Activated CD8-positive, alpha-beta memory T cell treated with anti-CD3 and anti-CD28 coated beads, Interleukin-2, amount 10 ng/mL, durations not matched to agents 7 days and 5 days (primary cell): Measurements from ENCODE around the gene FGF23. TPM values are rescaled to one million over a fixed set of nuclear protein-coding genes. Genes with fewer than 3 reads are reported as not detected.
"Not testable (repeated sequence)": the region's sequence is repeated elsewhere in the genome, so short reads cannot be mapped to it uniquely, and the experiment has no call there.

ENCODE experiments used
- ATAC-seq: fragments of 150-1000 bp; cut with Tn5 transposase; one replicate; pipeline ENCODE4 v1.10.0; 2021; ENCODE audit warnings: moderate library complexity
- CTCF ChIA-PET: fragments of 350-600 bp; sonication (Branson Sonifier 250); formaldehyde crosslinking; loops from one replicate; lab custom pipeline; 2021; ENCODE audit warnings: antibody characterized with exemption; lab: Charles Lee
- DNase-seq: peaks from one replicate; pipeline ENCODE4 v3.0.0-alpha.2; 2020
- H3K27ac Mint-ChIP-seq: one replicate; pipeline ENCODE4 v1.8.0; 2021; ENCODE audit warnings: mild to moderate bottlenecking, mixed read lengths
- H3K27me3 Mint-ChIP-seq: one replicate; pipeline ENCODE4 v1.8.0; 2021; ENCODE audit warnings: mixed read lengths
- H3K36me3 Mint-ChIP-seq: one replicate; pipeline ENCODE4 v1.8.0; 2021; ENCODE audit warnings: mild to moderate bottlenecking, mixed read lengths
- H3K4me1 Mint-ChIP-seq: one replicate; pipeline ENCODE4 v1.8.0; 2021; ENCODE audit warnings: mixed read lengths
- H3K4me3 Mint-ChIP-seq: one replicate; pipeline ENCODE4 v1.8.0; 2021; ENCODE audit warnings: mild to moderate bottlenecking, moderate library complexity, mixed read lengths
- H3K9me3 Mint-ChIP-seq: one replicate; pipeline ENCODE4 v1.8.0; 2022; ENCODE audit warnings: low read depth, mixed read lengths
- total RNA-seq, 2 experiments: library from RNA; stranded (reverse); gene quantifications; one replicate each; pipeline ENCODE4 v1.2.3, GENCODE V29; 2021

The FGF23 gene
- total RNA-seq, 2 experiments from 2014 or later, result not detected

DNA sequence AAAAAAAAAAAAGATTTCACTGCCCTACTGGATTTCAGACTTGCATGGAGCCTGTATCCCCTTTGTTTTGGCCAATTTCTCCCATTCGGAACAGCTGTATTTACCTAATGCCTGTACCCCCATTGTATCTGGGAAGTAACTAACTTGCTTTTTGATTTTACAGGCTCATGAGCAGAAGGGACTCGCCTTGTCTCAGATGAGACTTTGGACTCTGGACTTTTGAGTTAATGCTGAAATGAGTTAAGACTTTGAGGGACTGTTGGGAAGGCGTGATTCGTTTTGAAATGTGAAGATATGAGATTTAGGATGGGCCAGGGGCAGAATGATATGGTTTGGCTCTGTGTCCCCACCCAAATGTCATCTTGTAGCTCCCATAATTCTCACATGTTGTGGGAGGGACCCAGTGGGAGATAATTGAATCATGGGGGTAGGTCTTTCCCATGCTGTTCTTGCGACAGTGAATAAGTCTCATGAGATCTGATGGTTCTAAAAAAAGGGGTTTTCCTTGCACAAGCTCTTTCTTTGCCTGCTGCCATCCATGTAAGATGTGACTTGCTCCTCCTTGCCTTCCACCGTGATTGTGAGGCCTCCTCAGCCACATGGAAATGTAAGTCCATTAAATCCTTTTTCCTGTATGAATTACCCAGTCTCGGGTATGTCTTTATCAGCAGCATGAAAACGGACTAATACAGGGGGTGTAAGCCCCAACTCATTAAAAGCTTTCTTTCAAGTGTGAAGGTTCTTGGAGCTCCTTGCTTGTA is 25.5 kb upstream of the FGF23 start:
- ATAC-seq, H3K36me3 Mint-ChIP-seq, DNase-seq, H3K4me1 Mint-ChIP-seq, H3K9me3 Mint-ChIP-seq, H3K27ac Mint-ChIP-seq, H3K4me3 Mint-ChIP-seq: not testable (repeated sequence)
- H3K27me3 Mint-ChIP-seq, result peaks cover 27% of the 10 kb centered on the region
- CTCF ChIA-PET, result interaction anchor here (1.3 kb wide), 1 partner anchor 15 kb away, joined by 3 read pairs; no protein-coding TSS in a partner anchor

DNA sequence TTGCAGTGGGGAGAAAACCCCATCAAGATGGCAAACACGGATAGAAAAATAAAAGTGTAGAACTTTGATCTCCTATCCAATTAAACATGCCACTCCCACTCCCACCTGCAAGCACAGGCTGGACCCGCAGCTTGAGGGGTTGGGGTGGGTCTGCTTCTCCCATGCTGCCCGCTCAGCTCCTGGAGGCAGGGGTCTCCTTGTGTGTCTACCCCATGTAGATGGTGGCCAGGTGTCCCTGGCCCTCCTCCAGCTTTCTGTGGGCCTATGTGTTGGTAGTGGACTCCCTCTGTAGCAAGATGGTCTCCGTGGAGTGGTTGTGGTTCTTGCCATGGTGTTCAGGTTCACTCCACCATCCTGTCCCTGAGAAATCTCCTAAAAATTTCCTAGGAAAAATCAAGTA is 23.5 kb upstream of the FGF23 start:
- Mint-ChIP-seq H3K36me3 (no peaks in the 10 kb centered on the region), H3K9me3 (no peaks in the 10 kb centered on the region), H3K27me3 (peaks cover 32% of the 10 kb centered on the region), H3K4me1 (no peaks in the 10 kb centered on the region), H3K4me3 (no peak overlapping the region), H3K27ac (no peak overlapping the region)
- ATAC-seq (no peak), DNase-seq (no peak)
- CTCF ChIA-PET, result no interaction called here

GRCh38 chr12:4401117-4401516 is 21.6 kb upstream of the FGF23 start:
- DNase-seq (no peak), ATAC-seq (no peak)
- no peaks in the 10 kb centered on the region for H3K9me3 Mint-ChIP-seq
- no peak overlapping the region for H3K4me3 Mint-ChIP-seq
- no peaks in the 10 kb centered on the region for H3K36me3 Mint-ChIP-seq
- no peaks in the 10 kb centered on the region for H3K4me1 Mint-ChIP-seq
- CTCF ChIA-PET, result no interaction called here
- peaks cover 40% of the 10 kb centered on the region for H3K27me3 Mint-ChIP-seq
- H3K27ac Mint-ChIP-seq, result no peak overlapping the region

DNA sequence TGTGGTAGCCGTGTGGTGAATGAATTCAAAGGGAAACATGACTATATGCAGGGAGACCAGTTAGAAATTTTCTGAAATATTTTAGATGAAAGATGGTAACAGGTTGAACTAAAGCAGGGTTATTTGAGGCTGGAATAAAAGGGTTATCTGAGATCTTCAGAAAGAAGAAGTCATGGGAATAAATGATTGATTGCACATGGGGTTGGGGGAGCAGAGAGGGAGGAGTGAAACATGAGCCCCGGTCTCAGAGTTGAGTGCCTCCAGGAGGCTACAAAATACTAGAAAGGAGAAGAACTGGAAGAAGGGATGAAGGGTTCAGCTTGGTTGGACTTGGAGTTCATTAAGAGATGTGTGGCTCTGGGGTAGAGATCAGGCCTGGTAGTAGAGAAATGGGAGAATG is 16.3 kb upstream of the FGF23 start:
- no peaks in the 10 kb centered on the region for H3K36me3 Mint-ChIP-seq
- CTCF ChIA-PET, result interaction anchor here (1.4 kb wide), 1 partner anchor 18 kb away, joined by 3 read pairs; no protein-coding TSS in a partner anchor
- H3K27ac Mint-ChIP-seq, result no peak overlapping the region
- DNase-seq, result no peak
- no peak overlapping the region for H3K4me3 Mint-ChIP-seq
- peaks cover 49% of the 10 kb centered on the region for H3K27me3 Mint-ChIP-seq
- no peak for ATAC-seq
- no peaks in the 10 kb centered on the region for H3K9me3 Mint-ChIP-seq
- peaks cover 20% of the 10 kb centered on the region for H3K4me1 Mint-ChIP-seq

- Mint-ChIP-seq H3K36me3 (no peaks in the 10 kb centered on the region), H3K4me3 (no peak overlapping the region), H3K9me3 (no peaks in the 10 kb centered on the region), H3K27ac (no peak overlapping the region), H3K27me3 (peaks cover 40% of the 10 kb centered on the region), H3K4me1 (peaks cover 20% of the 10 kb centered on the region)
- ATAC-seq (no peak), DNase-seq (no peak)
- CTCF ChIA-PET, result no interaction called here
These were observed 13.7 kb upstream of the FGF23 start for GRCh38 chr12:4393211-4393610.

DNA sequence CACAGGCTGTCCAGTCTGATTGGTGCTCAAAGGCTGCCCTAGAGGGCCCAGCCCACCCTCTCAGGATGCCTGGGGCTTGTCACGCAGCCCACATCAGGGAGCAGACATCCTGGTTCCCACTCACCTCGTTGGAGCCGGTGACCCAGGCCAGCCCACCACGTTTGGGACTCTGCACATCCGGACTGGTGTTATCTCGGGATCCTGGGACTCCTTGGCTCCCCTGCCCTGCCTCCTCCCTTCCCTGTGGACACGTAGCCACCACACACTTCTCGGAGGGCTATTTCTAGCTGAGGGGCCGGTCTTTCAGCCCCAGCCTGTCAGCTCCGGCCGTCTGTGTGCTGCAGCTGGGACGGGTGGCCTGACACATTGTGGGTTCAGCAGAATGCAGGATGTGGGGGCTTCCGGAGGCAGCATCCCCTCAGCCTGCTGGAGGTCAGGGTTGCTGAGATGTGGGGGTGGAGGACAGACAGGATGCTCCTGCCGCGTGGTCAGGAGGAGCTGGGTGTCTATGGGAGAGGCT is 12.8 kb upstream of the FGF23 start:
- Mint-ChIP-seq H3K4me1 (peaks cover 20% of the 10 kb centered on the region), H3K27ac (peak overlapping the region; percentile 73), H3K27me3 (peaks cover 41% of the 10 kb centered on the region), H3K36me3 (no peaks in the 10 kb centered on the region), H3K9me3 (no peaks in the 10 kb centered on the region), H3K4me3 (peak overlapping the region; percentile 38)
- DNase-seq (peak; percentile 72), ATAC-seq (peak; percentile 77)
- CTCF ChIA-PET, result no interaction called here

GRCh38 chr12:4388662-4389061 is 9.2 kb upstream of the FGF23 start:
- DNase-seq (peak; percentile 37), ATAC-seq (no peak)
- peaks cover 20% of the 10 kb centered on the region for H3K4me1 Mint-ChIP-seq
- no peaks in the 10 kb centered on the region for H3K9me3 Mint-ChIP-seq
- no peaks in the 10 kb centered on the region for H3K36me3 Mint-ChIP-seq
- peaks cover 28% of the 10 kb centered on the region for H3K27me3 Mint-ChIP-seq
- no peak overlapping the region for H3K4me3 Mint-ChIP-seq
- CTCF ChIA-PET, result interaction anchor here (1.2 kb wide), 1 partner anchor 111 kb away, joined by 4 read pairs; no protein-coding TSS in a partner anchor
- peak overlapping the region; percentile 4 for H3K27ac Mint-ChIP-seq

DNA sequence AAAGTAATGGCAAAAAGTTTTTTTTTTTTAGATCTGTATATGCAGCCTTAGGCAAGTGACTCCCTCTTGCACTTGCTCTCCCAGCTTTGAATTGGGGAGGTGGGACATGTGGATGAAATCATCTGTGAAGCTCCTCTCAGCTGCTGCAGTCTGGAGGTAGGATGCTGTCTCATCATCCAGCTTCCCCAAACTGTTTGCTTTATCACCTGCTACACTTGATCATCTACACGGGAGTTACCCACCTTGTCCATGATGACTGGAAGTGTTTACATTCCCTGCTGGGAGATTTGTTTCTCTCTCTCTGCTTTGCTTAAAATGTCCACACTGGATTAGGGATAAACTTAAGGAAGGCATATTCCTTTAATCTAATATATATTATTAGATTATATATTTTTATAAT is 8.5 kb upstream of the FGF23 start:
- H3K27ac Mint-ChIP-seq, result no peak overlapping the region
- no peak overlapping the region for H3K4me3 Mint-ChIP-seq
- peaks cover 28% of the 10 kb centered on the region for H3K27me3 Mint-ChIP-seq
- CTCF ChIA-PET, result no interaction called here
- H3K36me3 Mint-ChIP-seq, result no peaks in the 10 kb centered on the region
- H3K9me3 Mint-ChIP-seq, result no peaks in the 10 kb centered on the region
- H3K4me1 Mint-ChIP-seq, result peaks cover 17% of the 10 kb centered on the region
- ATAC-seq (no peak), DNase-seq (no peak)

DNA sequence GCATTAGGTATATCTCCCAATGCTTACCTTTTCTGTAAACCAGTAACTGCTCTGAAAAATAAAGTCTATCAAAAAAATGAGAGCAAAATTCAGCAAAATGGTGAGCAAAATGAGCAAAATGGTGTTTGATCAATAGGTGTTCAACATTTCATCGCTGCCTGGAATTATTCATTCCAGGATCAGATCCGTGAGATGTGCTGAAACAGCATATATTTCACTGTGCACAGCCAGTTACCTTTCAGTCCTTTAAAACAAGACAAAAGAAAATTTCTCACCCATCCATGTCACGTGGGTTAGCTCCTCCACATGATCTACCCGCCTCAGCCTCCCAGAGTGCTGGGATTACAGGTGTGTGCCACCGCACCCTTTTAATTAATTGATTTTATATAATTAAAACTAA is 8.1 kb upstream of the FGF23 start:
- no peak overlapping the region for H3K4me3 Mint-ChIP-seq
- ATAC-seq (no peak), DNase-seq (no peak)
- H3K27ac Mint-ChIP-seq, result no peak overlapping the region
- H3K4me1 Mint-ChIP-seq, result peaks cover 13% of the 10 kb centered on the region
- no peaks in the 10 kb centered on the region for H3K9me3 Mint-ChIP-seq
- H3K27me3 Mint-ChIP-seq, result peaks cover 30% of the 10 kb centered on the region
- no peaks in the 10 kb centered on the region for H3K36me3 Mint-ChIP-seq
- CTCF ChIA-PET, result no interaction called here

DNA sequence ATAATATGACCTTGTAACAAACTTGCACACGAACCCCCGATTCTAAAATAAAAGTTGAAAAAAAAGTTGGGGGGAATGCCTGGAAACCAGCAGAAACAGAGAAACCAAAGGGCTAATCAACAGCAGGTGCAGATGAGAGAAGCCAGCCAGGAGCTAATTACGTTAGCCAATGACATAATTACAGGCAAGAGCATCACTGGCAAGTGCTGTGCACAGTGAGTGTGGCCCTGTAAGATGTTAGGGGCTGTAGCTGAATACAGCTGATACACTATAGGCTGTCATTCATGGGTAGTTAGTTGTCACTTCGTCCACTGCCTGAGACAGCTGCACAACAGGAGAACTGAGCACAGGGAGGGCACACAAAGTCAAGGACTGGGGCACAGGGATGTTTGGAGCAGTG is 7.3 kb upstream of the FGF23 start:
- DNase-seq (no peak), ATAC-seq (no peak)
- no peak overlapping the region for H3K4me3 Mint-ChIP-seq
- H3K27me3 Mint-ChIP-seq, result peaks cover 32% of the 10 kb centered on the region
- no peak overlapping the region for H3K27ac Mint-ChIP-seq
- CTCF ChIA-PET, result no interaction called here
- no peaks in the 10 kb centered on the region for H3K36me3 Mint-ChIP-seq
- H3K4me1 Mint-ChIP-seq, result peaks cover 5% of the 10 kb centered on the region
- no peaks in the 10 kb centered on the region for H3K9me3 Mint-ChIP-seq

- ATAC-seq (peak; percentile 20), DNase-seq (peak; percentile 39)
- Mint-ChIP-seq H3K9me3 (no peaks in the 10 kb centered on the region), H3K36me3 (no peaks in the 10 kb centered on the region), H3K27ac (no peak overlapping the region), H3K4me1 (no peaks in the 10 kb centered on the region), H3K27me3 (peaks cover 57% of the 10 kb centered on the region), H3K4me3 (no peak overlapping the region)
- CTCF ChIA-PET, result interaction anchor here (0.6 to 1.2 kb wide), 2 partner anchors 143 to 469 kb away, joined by 3 to 4 read pairs; no protein-coding TSS in a partner anchor
These were observed 3.9 kb upstream of the FGF23 start for GRCh38 chr12:4383304-4383865.

- H3K9me3 Mint-ChIP-seq, result no peaks in the 10 kb centered on the region
- CTCF ChIA-PET, result interaction anchor here (1.1 to 1.2 kb wide), 2 partner anchors 10 to 495 kb away, joined by 3 to 4 read pairs; no protein-coding TSS in a partner anchor
- no peak for DNase-seq
- H3K27me3 Mint-ChIP-seq, result peaks cover 59% of the 10 kb centered on the region
- no peak for ATAC-seq
- no peak overlapping the region for H3K4me3 Mint-ChIP-seq
- no peak overlapping the region for H3K27ac Mint-ChIP-seq
- no peaks in the 10 kb centered on the region for H3K36me3 Mint-ChIP-seq
- no peaks in the 10 kb centered on the region for H3K4me1 Mint-ChIP-seq
These were observed 820 bp upstream of the FGF23 start for GRCh38 chr12:4380332-4380731.

GRCh38 chr12:4378772-4379171 is 740 bp downstream of the FGF23 start:
- no peaks in the 10 kb centered on the region for H3K4me1 Mint-ChIP-seq
- H3K36me3 Mint-ChIP-seq, result no peaks in the 10 kb centered on the region
- no peak overlapping the region for H3K4me3 Mint-ChIP-seq
- DNase-seq (no peak), ATAC-seq (no peak)
- no peaks in the 10 kb centered on the region for H3K9me3 Mint-ChIP-seq
- CTCF ChIA-PET, result no interaction called here
- H3K27me3 Mint-ChIP-seq, result peaks cover 65% of the 10 kb centered on the region
- H3K27ac Mint-ChIP-seq, result no peak overlapping the region

DNA sequence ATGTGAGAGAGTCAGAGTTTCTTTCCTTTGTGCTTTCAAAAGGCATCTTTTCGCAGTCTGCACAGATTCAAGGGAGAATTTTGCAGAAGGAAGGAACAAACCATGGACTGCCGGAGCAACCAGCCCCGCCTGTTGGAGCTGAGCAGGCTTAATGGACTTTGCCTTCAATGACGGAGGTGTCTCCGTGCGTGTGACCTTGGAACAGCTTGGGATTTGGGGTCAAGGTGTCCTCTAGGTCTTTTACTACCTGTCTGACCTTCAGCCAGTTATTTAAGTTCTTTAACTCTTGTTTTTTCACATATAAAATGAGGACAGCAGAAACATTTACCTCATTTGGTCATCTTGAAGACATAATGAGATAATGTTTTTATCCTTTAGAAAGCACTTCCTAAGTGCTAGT is 4.1 kb downstream of the FGF23 start:
- Mint-ChIP-seq H3K27me3 (peaks cover 50% of the 10 kb centered on the region), H3K4me1 (no peaks in the 10 kb centered on the region), H3K27ac (no peak overlapping the region), H3K4me3 (no peak overlapping the region), H3K9me3 (no peaks in the 10 kb centered on the region), H3K36me3 (no peaks in the 10 kb centered on the region)
- ATAC-seq, result no peak
- DNase-seq, result no peak
- CTCF ChIA-PET, result interaction anchor here (1.4 kb wide), 1 partner anchor 9 kb away, joined by 3 read pairs; no protein-coding TSS in a partner anchor
